GM20000 (cell line): ENCODE results near the gene XRCC6.

Source experiments
- DNase-seq: peaks from one replicate; pipeline ENCODE4 v3.0.0; 2012; ENCODE audit warnings: low spot score
- TF ChIP-seq, protein P1 (sequence below): IDR thresholded peaks from 2 replicates; pipeline ENCODE4 v1.5.1; 2012; ENCODE audit warnings: mild to moderate bottlenecking, control low read depth; ENCODE audit errors: extremely low read depth, missing control alignments

Gene XRCC6

DNA sequence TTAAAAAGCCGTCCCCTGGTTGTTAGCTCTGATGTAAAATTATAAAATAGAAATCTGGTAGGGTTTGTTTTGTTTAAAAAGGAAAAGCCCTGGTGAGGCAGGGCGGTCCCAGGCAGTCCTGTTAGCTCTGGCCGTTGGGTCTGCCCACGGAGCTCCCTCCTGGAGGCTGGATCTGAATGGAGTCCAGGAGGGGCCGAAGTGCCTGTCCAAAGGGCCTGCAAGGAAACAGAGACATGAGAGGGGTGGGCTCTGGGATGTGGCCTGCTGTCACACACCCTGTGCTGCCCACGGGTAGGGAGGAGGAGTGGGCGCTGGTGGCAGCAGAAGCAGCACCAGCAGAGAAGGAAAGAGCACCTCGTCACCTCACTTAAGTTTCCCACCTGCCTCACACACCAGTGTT is 20.1 kb upstream of the XRCC6 start:
- no peak for DNase-seq
- TF ChIP-seq, protein P1, sequence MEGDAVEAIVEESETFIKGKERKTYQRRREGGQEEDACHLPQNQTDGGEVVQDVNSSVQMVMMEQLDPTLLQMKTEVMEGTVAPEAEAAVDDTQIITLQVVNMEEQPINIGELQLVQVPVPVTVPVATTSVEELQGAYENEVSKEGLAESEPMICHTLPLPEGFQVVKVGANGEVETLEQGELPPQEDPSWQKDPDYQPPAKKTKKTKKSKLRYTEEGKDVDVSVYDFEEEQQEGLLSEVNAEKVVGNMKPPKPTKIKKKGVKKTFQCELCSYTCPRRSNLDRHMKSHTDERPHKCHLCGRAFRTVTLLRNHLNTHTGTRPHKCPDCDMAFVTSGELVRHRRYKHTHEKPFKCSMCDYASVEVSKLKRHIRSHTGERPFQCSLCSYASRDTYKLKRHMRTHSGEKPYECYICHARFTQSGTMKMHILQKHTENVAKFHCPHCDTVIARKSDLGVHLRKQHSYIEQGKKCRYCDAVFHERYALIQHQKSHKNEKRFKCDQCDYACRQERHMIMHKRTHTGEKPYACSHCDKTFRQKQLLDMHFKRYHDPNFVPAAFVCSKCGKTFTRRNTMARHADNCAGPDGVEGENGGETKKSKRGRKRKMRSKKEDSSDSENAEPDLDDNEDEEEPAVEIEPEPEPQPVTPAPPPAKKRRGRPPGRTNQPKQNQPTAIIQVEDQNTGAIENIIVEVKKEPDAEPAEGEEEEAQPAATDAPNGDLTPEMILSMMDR, result no peak

- DNase-seq, result peak; percentile 76
- TF ChIP-seq, protein P1, result no peak
Observed at GRCh38 chr22:41603873-41604332, 17.2 kb upstream of the XRCC6 start.

DNA sequence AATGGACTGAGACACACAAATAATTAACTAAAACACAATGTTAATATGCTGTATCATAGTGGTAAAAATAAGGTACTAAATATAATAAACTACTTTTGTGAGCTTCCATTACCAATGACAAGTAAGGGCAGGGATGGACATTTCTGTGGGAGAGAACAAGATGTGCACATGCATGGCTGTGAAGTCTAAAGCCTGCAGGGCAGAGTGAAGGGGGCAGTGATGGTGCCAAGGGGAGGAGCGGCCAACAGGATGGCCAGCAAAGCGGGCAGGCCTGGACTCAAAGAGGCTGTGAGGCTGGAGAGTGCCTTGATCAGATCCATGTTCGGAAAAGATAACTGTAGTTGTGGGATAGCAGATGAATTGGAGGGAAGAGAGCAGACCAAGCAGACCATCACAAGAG is 12.7 kb upstream of the XRCC6 start:
- TF ChIP-seq, protein P1, result no peak
- DNase-seq, result no peak

DNA sequence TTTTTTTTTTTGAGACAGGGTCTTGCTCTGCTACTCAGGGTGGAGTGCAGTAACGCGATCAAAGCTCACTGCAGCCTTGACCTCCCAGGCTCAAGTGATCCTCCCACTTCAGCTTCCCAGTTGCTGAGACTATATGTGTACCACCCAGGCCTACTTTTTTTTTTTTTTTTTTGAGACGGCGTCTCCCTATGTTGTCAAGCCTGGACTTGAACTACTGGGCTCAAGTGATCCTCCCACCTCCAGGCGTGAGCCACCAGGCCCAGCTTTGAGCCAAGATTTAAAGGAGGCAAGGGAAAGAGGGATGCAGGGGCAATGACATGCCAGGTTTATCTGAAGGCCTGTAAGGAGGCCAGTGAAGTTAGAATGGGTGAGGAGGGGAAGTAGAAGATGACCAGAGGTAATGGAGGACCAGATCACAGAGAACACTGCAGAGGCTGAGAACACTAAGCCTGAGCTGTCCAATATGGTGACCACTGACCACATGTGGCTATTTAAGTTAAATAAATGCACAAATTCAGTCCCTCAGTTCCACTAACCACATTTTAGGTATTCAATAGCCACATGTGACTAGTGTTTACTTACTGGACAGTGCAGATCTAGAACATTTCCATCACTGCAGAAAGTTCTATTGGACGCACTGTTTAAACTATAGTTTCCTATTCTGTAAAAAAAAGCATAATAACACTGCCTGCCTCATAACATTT is 8.3 kb upstream of the XRCC6 start:
- TF ChIP-seq, protein P1, result no peak

GRCh38 chr22:41613456-41613855 is 7.6 kb upstream of the XRCC6 start:
- TF ChIP-seq, protein P1, result no peak
- no peak for DNase-seq

More for the DNA sequence above, 8.3 kb upstream of the XRCC6 start:
- no peak for DNase-seq

- no peak for DNase-seq
- TF ChIP-seq, protein P1, result no peak
Observed at GRCh38 chr22:41619979-41620588, 1.0 kb upstream of the XRCC6 start.

GRCh38 chr22:41620589-41621098 is 451 bp upstream of the XRCC6 start, which contains the start of gene DESI1:
Gene DESI1, minus strand, starts transcription at chr22:41621043. Its CDS starts 204 bp downstream, at chr22:41620839.
- TF ChIP-seq, protein P1, result no peak
- no peak for DNase-seq
